PC-9 (cell line): ENCODE results near the gene CST4. TPM values are rescaled to one million over a fixed set of nuclear protein-coding genes. Genes with fewer than 3 reads are reported as not detected.

Experiments
- BruUV-seq: library from RNA; stranded (reverse); fragments of 400-500 nt; replicated peaks from 2 replicates; lab custom pipeline; 2021; lab: Mats Ljungman, UMichigan
- CTCF ChIA-PET: fragments of 300-600 bp; sonication (Branson Sonifier 250); formaldehyde crosslinking; loops from one replicate; lab custom pipeline; 2022; ENCODE audit warnings: antibody characterized with exemption; lab: Charles Lee
- POLR2A ChIA-PET: fragments of 300-600 bp; sonication (Branson Sonifier 250); formaldehyde crosslinking; loops from one replicate; lab custom pipeline; 2022; ENCODE audit warnings: antibody characterized with exemption; ENCODE audit not compliant: unreplicated experiment; lab: Charles Lee
- DNase-seq, 2 experiments: peaks; one replicate each; pipeline versions ENCODE4 v3.0.0 to v3.0.0-alpha.2; 2015 to 2022; ENCODE audit warnings: mixed read lengths in 1 of 2
- H2AFZ ChIP-seq: fragments of 200-600 bp; sonication (generic); 2 replicates; pipeline ENCODE4 v1.8.1; 2017; ENCODE audit warnings: antibody characterized with exemption
- H3F3A ChIP-seq: fragments of 200-600 bp; sonication (generic); 2 replicates; pipeline ENCODE4 v1.8.1; 2017; ENCODE audit warnings: antibody characterized with exemption, mild to moderate bottlenecking, low read depth; ENCODE audit not compliant: insufficient read depth
- H3K27ac ChIP-seq: fragments of 200-600 bp; sonication (generic); 2 replicates; pipeline ENCODE4 v1.6.1; 2016; ENCODE audit warnings: mixed run types
- H3K27me3 ChIP-seq: fragments of 200-600 bp; sonication (generic); 2 replicates; pipeline ENCODE4 v1.6.1; 2016; ENCODE audit warnings: low read depth, mixed run types; ENCODE audit not compliant: insufficient read depth
- H3K36me3 ChIP-seq: fragments of 200-600 bp; sonication (generic); 2 replicates; pipeline ENCODE4 v1.6.1; 2016; ENCODE audit warnings: low read depth, mixed run types
- H3K4me1 ChIP-seq: fragments of 200-600 bp; sonication (generic); replicated peaks from 2 replicates; pipeline ENCODE4 v1.6.1; 2016; ENCODE audit warnings: mixed run types; ENCODE audit not compliant: insufficient read depth
- H3K4me2 ChIP-seq: fragments of 200-600 bp; sonication (generic); 2 replicates; pipeline ENCODE4 v1.6.1; 2017; ENCODE audit warnings: mixed run types
- H3K4me3 ChIP-seq: fragments of 200-600 bp; sonication (generic); 2 replicates; pipeline ENCODE4 v1.6.1; 2016; ENCODE audit warnings: mixed run types
- H3K79me2 ChIP-seq: fragments of 200-600 bp; sonication (generic); 2 replicates; pipeline ENCODE4 v1.6.1; 2017; ENCODE audit warnings: low read depth, mixed run types
- H3K9me2 ChIP-seq: fragments of 200-600 bp; sonication (generic); 2 replicates; pipeline ENCODE4 v1.8.1; 2017; ENCODE audit warnings: mild to moderate bottlenecking; ENCODE audit not compliant: insufficient read depth
- H3K9me3 ChIP-seq: fragments of 200-600 bp; sonication (generic); 2 replicates; pipeline ENCODE4 v1.8.1; 2016; ENCODE audit warnings: low read depth; ENCODE audit not compliant: insufficient read depth
- H4K20me1 ChIP-seq: fragments of 200-600 bp; sonication (generic); 2 replicates; pipeline ENCODE4 v1.8.1; 2017; ENCODE audit not compliant: insufficient read depth
- CTCF ChIP-seq: fragments of 200-600 bp; sonication (generic); conservative IDR thresholded peaks from 2 replicates; pipeline ENCODE4 v1.6.1; 2017; ENCODE audit warnings: mixed run types, antibody characterized with exemption, mild to moderate bottlenecking, moderate library complexity
- EZH2 ChIP-seq: fragments of 200-600 bp; sonication (generic); IDR thresholded peaks from 2 replicates; pipeline ENCODE4 v1.8.0; 2017; ENCODE audit warnings: antibody characterized with exemption, low read depth
- intact Hi-C: fragments of 100-400 bp; cut with micrococcal nuclease; formaldehyde crosslinking; loops from one replicate; pipeline ENCODE4 v1.10.0; 2022; ENCODE audit not compliant: unreplicated experiment
- total RNA-seq: library from RNA; stranded (reverse); gene quantifications from 2 replicates; pipeline ENCODE4 v1.2.3, GENCODE V29; 2021

CST4 gene
- total RNA-seq, 1 experiment from 2014 or later: not detected

GRCh38 chr20:23639490-23639958 is 49.3 kb downstream of the CST4 start:
- DNase-seq: peak; percentile 49 to 53
- no peaks in the 10 kb centered on the region for H3K9me3 ChIP-seq

GRCh38 chr20:23638309-23638708 is 50.5 kb downstream of the CST4 start:
- intact Hi-C loops: no loop called here
- H3K9me2 ChIP-seq: no peaks in the 10 kb centered on the region
- TF ChIP-seq EZH2 (no peak), CTCF (no peak)
- H3K4me2 ChIP-seq: no peak overlapping the region
- H3K4me1 ChIP-seq: peaks cover 68% of the 10 kb centered on the region
- peaks cover 34% of the 10 kb centered on the region for H3F3A ChIP-seq
- H3K27ac ChIP-seq: no peak overlapping the region
- no peak overlapping the region for H3K4me3 ChIP-seq
- no peaks in the 10 kb centered on the region for H4K20me1 ChIP-seq
- POLR2A ChIA-PET: interaction anchor here (1.5 kb wide), 1 partner anchor 16 kb away, joined by 8 read pairs; no protein-coding TSS in a partner anchor
- no TSS peak for BruUV-seq
- DNase-seq: no peak
- H3K9me3 ChIP-seq: no peaks in the 10 kb centered on the region
- H3K79me2 ChIP-seq: peaks cover 29% of the 10 kb centered on the region
- H3K27me3 ChIP-seq: no peaks in the 10 kb centered on the region
- H3K36me3 ChIP-seq: peaks cover 5% of the 10 kb centered on the region; the same call in 1 of the 2 replicates
- CTCF ChIA-PET: no interaction called here
- no peak overlapping the region for H2AFZ ChIP-seq

More at GRCh38 chr20:23639490-23639958, 49.3 kb downstream of the CST4 start:
- CTCF ChIA-PET: no interaction called here
- H3K4me2 ChIP-seq: peak overlapping the region; percentile 24; the same call in 1 of the 2 replicates
- no peaks in the 10 kb centered on the region for H3K27me3 ChIP-seq
- H4K20me1 ChIP-seq: no peaks in the 10 kb centered on the region
- peaks cover 72% of the 10 kb centered on the region for H3K4me1 ChIP-seq
- H3K4me3 ChIP-seq: no peak overlapping the region
- peaks cover 5% of the 10 kb centered on the region; the same call in 1 of the 2 replicates for H3K36me3 ChIP-seq
- intact Hi-C loops: no loop called here
- peaks cover 29% of the 10 kb centered on the region for H3K79me2 ChIP-seq
- no peak overlapping the region for H2AFZ ChIP-seq
- peaks cover 41% of the 10 kb centered on the region for H3F3A ChIP-seq
- TF ChIP-seq CTCF (no peak), EZH2 (no peak)
- BruUV-seq: no TSS peak
- POLR2A ChIA-PET: no interaction called here
- no peak overlapping the region for H3K27ac ChIP-seq
- no peaks in the 10 kb centered on the region for H3K9me2 ChIP-seq

GRCh38 chr20:23637282-23638221 is 51.3 kb downstream of the CST4 start, which contains the start of gene CST3:
Gene CST3 (minus strand): TSS chr20:23637955. CDS start chr20:23637862, 93 bp downstream.
- TF ChIP-seq EZH2 (no peak), CTCF (no peak)
- Histone ChIP-seq H2AFZ (peak within 1 kb of the TSS; percentile 83), H3K9me3 (no peaks in the 10 kb centered on the region), H3K9me2 (no peaks in the 10 kb centered on the region), H4K20me1 (no peaks in the 10 kb centered on the region), H3K27ac (peak within 1 kb of the TSS; percentile 74), H3F3A (peaks cover 26% of the 10 kb centered on the region), H3K79me2 (peaks cover 29% of the 10 kb centered on the region), H3K4me2 (peak within 1 kb of the TSS; percentile 94), H3K27me3 (no peaks in the 10 kb centered on the region), H3K36me3 (peaks cover 5% of the 10 kb centered on the region; the same call in 1 of the 2 replicates), H3K4me3 (peak within 1 kb of the TSS; percentile 91), H3K4me1 (peaks cover 60% of the 10 kb centered on the region)
- BruUV-seq: no TSS peak
- ChIA-PET CTCF (no interaction called here), POLR2A (interaction anchor here (0.5 to 1.5 kb wide), 5 partner anchors 8 to 215 kb away, joined by 3 to 8 read pairs (median 3); no protein-coding TSS in a partner anchor)
- intact Hi-C loops: no loop called here
- peak; percentile 62 to 89 for DNase-seq
